Measurements from ENCODE around the gene DAPK2. TPM values are rescaled to one million over a fixed set of nuclear protein-coding genes. Genes with fewer than 3 reads are reported as not detected.

Gene DAPK2
- total RNA-seq, 1 donor from 2014 or later = 0.53 TPM

DNA sequence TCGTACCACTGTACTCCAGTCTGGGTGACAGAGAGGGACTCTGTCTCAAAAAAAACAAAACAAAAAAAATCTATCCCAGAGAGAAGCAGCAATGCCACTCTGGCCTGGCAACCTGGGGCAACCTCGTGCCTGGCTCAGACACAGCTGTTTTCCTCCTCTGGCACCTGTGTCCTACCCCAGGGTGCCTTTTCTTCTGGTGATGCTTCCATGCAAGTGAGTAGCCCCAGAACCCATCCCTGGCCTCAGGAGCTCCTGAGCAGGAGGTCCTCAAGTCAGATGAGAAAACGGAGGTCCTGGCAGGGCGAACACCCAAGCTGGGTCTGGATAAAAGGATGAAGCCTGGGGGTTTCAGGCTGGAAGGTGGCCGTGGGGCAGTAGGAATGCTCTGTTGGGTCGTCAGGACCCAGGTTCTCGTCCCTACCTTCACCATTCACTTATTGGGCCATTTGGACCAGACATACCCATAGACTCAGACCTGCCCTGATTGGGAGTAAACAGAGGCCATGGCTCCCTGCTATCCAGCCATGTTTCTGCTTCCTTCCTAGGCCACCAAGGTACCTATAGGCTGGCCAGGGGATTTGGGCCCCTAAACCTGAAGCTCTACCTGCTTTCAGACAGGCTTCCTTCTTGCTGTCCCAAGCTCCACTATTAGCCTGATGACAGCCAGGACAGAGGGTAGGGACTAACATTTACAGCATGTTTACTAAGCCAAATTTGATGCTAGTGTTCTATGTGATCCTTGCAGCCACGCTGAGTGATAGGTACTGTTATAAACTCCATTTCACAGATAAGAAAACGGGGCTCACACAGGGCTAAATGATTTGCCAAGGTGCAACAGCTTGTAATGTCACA, 102.2 kb downstream of the DAPK2 start:
- DNase-seq (ENCODE audit: low read depth) = no peak

GRCh38 chr15:63942486-63943365, 103.6 kb downstream of the DAPK2 start:
- DNase-seq (ENCODE audit: low read depth) = no peak

GRCh38 chr15:63941698-63942465, 104.4 kb downstream of the DAPK2 start:
- no peak for DNase-seq (ENCODE audit: low read depth)

DNA sequence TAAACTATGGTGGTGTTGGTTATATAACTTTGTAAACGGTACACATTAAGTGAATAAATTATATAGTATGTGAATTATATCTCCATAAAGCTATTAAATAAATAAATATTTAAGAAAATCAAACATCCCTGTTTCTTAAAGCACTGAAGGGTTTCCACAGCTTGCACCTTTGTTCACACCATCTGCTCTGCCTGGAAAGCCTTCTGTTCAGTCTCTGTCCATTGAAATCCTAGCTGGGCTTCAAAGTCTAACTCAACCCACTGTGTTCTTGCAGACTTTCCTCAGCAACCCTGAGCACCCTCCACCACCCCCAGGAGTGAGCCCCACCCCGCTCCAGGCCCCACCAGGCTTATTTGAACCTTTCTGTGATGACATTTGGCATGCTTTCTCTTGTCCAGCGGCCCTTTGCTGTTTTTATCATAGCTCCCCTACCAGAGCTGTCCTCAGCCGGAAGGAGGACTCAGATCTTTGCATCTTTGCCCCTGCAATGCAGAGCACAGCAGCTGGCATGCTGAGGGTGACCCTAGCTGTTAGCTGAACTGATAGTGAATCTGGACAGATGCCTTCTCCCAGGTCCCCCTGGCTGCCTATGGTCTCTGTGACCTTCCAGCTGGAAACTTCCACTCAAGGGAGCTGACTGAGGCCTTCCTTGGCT, 105.2 kb downstream of the DAPK2 start:
- DNase-seq (ENCODE audit: low read depth) = no peak

DNA sequence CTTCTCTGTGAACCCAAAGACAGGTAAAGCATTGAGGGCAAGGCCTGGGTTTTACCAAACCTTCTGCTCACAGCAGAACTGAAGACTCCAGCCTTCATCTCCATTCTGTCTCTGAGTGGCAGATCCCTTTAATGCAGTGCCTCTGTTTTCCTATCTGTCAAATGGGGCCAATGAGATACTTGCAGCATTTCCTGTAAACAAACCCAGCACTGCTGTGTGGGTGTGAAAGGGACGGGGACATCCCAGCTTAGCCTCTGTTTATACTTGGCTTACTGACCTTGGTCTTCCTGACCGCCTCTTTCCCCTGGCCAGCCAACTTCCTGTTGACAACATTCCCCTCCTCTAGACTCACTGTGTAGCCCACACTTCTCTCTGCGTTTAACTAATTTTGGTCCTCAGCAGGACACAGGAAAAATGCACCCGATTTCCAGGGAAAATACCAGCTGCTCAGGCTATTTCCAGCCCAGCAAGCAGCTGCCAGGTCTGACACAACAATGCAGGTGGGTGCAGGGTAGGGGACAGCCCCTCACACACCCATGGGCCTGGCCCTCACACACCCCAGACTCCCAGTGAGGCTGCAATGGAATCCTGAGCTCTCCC, 106.7 kb downstream of the DAPK2 start:
- DNase-seq (ENCODE audit: low read depth) = peak; percentile 91

DNA sequence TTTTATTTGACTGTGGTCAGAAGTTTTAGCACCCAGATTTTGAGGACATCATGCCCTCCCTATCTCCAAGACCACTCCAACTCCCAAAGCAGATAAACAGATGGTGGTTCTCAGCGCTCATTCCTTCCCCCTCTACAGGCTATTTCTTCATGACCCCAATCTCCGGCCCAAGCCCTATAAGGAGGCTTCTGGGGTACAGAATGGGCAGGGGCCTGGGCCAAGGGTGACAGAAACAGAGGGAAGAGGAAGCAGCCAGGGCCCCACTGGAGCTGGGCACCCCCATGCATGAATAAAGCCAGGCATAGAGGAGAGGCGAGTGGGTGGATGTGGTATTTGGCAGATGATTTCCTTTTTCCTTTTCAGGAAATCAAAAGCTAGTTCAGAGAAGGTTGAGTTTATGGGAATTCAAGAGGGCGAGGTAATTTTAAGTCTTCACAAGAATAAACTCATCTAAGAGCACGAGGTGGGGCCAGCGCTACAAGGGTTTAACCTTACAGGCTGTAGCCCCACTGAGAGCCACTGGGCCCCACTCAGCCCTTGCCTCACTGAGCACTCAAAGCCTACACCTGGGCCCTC, 107.7 kb downstream of the DAPK2 start:
- DNase-seq (ENCODE audit: low read depth) = no peak

DNA sequence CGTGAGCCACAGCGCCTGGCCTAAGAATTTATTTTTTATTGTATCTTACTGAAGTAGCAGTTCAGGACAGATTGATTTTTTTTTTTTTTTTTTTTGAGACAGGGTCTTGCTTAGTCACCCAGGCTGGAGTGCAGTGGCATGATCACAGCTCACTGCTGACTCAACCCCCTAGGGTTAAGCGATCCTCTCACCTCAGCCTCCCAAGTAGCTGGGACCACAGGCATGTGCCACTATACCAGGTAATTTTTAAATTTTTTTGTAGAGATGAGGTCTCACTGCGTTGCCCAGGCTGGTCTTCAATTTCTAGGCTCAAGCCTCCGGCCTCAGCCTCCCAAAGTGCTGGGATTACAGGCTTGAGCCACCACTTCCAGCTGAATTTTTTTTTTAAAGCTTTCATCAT, 112.8 kb downstream of the DAPK2 start:
- DNase-seq (ENCODE audit: low read depth) = no peak

DNA sequence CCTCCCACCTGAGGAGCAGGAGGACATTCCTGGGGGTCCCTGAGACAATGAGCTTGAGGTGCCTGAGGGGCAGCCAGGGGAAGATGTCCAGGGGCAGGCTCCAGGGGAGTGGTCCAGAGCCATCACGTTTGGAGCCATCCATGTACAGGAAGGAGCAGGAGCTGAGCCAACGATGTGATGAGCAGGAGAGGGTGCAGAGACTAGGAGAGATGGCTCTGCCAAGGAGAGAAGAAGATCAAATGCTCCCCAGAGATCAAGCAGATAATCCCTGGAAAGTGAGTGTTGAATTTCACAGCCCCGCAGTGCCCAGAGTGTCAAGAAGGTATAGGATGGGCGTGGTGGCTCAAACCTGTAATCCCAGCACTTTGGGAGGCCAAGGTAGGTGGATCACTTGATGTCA, 114.7 kb downstream of the DAPK2 start:
- no peak for DNase-seq (ENCODE audit: low read depth)

- DNase-seq (ENCODE audit: low read depth) = no peak
Observed at GRCh38 chr15:63930034-63930433, 116.3 kb downstream of the DAPK2 start.

DNA sequence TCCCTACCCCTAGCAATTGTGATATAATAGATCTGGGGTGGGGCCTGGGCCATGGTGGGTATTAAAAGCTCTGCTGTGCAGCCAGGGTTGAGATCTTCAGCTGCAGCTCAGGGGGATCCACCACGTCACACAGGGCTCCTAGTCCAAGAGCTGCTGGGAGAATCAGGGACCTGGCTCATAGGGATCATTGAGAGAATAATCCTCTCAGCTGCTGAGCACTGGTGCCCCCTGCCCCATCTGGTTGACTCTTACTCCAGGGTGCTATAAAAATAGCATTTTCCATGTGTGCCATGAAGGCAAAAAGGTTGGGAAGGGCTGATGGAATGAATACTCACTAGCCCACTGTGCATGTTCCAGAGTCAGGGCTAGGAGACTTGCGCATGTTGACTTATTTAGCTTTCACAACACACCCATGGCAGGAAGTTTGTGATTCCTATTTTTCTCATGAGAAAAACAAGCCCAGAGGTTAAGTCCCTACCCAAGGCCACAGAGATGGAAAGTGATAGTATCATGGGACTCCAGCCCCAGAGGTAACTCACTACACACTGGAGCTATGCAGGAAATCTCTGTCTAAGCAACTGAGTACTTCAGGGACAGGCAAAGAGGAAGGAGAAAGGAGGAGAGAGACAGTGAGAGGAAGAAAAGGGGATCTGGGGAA, 118.0 kb downstream of the DAPK2 start:
- DNase-seq (ENCODE audit: low read depth) = no peak

GRCh38 chr15:63923993-63924950, 122.0 kb downstream of the DAPK2 start:
- peak; percentile 85 for DNase-seq (ENCODE audit: low read depth)

DNA sequence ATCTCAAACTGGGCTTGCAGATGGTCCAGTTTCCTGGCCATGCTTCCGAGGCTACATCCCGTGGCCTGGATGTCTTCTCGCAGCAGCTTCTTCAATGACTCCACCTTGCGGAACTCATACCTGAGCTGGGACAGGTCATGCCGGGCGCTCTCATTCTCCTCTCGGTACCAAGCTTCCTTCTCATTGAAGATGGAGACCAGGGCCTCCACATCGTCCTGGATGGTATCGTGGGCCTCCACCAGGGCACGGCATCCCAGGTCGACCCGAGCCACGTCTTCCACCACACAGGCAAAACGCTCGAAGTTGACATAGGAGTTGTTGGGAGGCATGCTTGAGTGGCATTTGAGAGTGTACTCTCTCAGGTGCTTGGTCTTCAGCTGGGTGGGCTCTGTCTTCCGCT, 123.4 kb downstream of the DAPK2 start:
- DNase-seq (ENCODE audit: low read depth) = no peak

- no peak for DNase-seq (ENCODE audit: low read depth)
Observed at GRCh38 chr15:63922261-63922904, 123.9 kb downstream of the DAPK2 start.

DNA sequence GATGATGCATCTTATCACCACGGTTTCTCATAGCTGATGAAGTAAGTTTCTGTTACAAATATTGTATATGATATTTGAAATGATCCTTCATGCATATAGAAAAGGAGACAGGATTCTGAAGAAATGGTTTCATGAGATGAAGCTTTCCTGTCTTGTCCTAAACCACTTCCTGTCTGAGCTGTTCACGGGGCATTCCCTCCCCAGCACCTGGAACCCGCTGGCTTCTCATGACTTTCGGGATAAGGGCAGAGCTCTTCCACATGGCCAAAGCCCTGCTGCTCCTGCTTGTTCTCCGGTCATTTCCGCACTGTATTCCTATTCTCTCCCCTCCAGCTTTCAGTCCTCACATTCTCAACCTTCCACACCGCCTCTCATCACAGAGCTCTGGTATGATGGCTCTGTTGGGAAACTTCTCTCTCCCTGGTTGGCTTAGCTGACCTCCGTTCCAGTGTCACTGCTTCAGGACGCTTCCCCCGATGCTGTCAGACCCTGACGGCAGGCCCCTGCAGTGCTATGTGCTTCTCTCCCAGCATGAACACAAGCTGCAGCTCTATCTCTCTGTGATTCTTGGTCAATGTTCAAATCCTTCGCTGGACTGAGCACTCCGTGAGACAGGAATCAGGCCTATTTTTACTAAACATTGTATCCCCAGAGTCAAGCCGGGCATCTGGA, 125.6 kb downstream of the DAPK2 start:
- DNase-seq (ENCODE audit: low read depth) = no peak

- DNase-seq (ENCODE audit: low read depth) = no peak
Observed at GRCh38 chr15:63918901-63919348, 127.4 kb downstream of the DAPK2 start.

DNA sequence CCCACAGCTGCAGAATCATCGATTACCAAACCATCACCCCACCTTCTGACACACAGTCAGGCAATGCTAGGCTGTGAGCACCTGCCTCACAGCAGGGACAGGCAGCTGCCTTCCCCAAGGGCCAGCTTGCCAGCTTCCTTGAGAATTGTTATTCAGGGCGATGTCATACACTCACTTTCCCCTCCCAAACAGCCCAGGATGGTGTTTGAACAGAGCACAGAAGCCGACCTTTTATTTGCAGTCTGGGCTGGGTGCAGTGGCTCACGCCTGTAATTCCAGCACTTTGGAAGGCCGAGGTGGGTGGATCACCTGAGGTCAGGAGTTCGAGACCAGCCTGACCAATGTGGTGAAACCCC, 128.0 kb downstream of the DAPK2 start:
- peak; percentile 51 for DNase-seq (ENCODE audit: low read depth)

GRCh38 chr15:63917588-63918316, 128.5 kb downstream of the DAPK2 start:
- DNase-seq (ENCODE audit: low read depth) = no peak

Data from myocyte (in vitro differentiated cells).